DND-41 (cell line): ENCODE measurements around the gene AHCYL2.
"Not testable (repeated sequence)": the region's sequence is repeated elsewhere in the genome, so short reads cannot be mapped to it uniquely, and the experiment has no call there.

ENCODE experiments used
- ATAC-seq: fragments of 200-7000 bp; cut with Tn5 transposase; 3 replicates; pipeline ENCODE4 v1.9.1; 2021; ENCODE audit warnings: low read depth; ENCODE audit not compliant: insufficient read depth
- DNase-seq: peaks from one replicate; pipeline ENCODE4 v3.0.0-alpha.2; 2020
- H2AFZ ChIP-seq: 2 replicates; pipeline ENCODE4 v1.6.0; 2012; ENCODE audit warnings: low read depth, low read length
- H3K27ac ChIP-seq: 2 replicates; pipeline ENCODE4 v1.5.1; 2012; ENCODE audit warnings: low read length, inconsistent platforms
- H3K27me3 ChIP-seq: fragments of 200-600 bp; sonication (generic); 2 replicates; pipeline ENCODE4 v1.6.0; 2012; ENCODE audit warnings: low read length, mild to moderate bottlenecking, inconsistent platforms; ENCODE audit not compliant: insufficient read depth, poor library complexity
- H3K36me3 ChIP-seq: 2 replicates; pipeline ENCODE4 v1.5.1; 2012; ENCODE audit warnings: low read length, inconsistent platforms; ENCODE audit not compliant: insufficient read depth
- H3K4me1 ChIP-seq: 2 replicates; pipeline ENCODE4 v1.5.1; 2012; ENCODE audit warnings: mild to moderate bottlenecking, low read length; ENCODE audit not compliant: insufficient read depth
- H3K4me2 ChIP-seq: 2 replicates; pipeline ENCODE4 v1.6.0; 2012; ENCODE audit warnings: mild to moderate bottlenecking, moderate library complexity, low read length, inconsistent platforms; ENCODE audit not compliant: insufficient read depth
- H3K4me3 ChIP-seq, 2 experiments: fragments of 200-600 bp in 1 of 2; shearing (Covaris generic) in 1 of 2; 2 replicates each; pipeline ENCODE4 v1.5.1; 2012 to 2016; ENCODE audit warnings: inconsistent platforms in 2 of 2, low read length in 2 of 2, mild to moderate bottlenecking in 2 of 2, low read depth in 1 of 2, moderate library complexity in 1 of 2
- H3K79me2 ChIP-seq: 2 replicates; pipeline ENCODE4 v1.6.0; 2012; ENCODE audit warnings: low read length, inconsistent platforms; ENCODE audit not compliant: insufficient read depth
- H3K9ac ChIP-seq: 2 replicates; pipeline ENCODE4 v1.6.0; 2012; ENCODE audit warnings: low read depth, mild to moderate bottlenecking, inconsistent platforms, low read length, moderate library complexity
- H3K9me3 ChIP-seq: 2 replicates; pipeline ENCODE4 v1.5.1; 2012; ENCODE audit warnings: low read length, moderate library complexity, mild to moderate bottlenecking, inconsistent platforms; ENCODE audit not compliant: insufficient read depth, severe bottlenecking
- H4K20me1 ChIP-seq: 2 replicates; pipeline ENCODE4 v1.6.0; 2012; ENCODE audit warnings: low read length; ENCODE audit not compliant: insufficient read depth
- EZH2 ChIP-seq: IDR thresholded peaks from 3 replicates; pipeline ENCODE4 v1.6.1; 2012; ENCODE audit warnings: borderline replicate concordance, low read depth, mild to moderate bottlenecking, moderate library complexity, low read length, inconsistent platforms; ENCODE audit not compliant: severe bottlenecking
- TF ChIP-seq, protein P1 (sequence below): IDR thresholded peaks from 2 replicates; pipeline ENCODE4 v1.5.1; 2012; ENCODE audit warnings: borderline replicate concordance, low read length, moderate library complexity, mild to moderate bottlenecking; ENCODE audit not compliant: poor library complexity, severe bottlenecking; ENCODE audit errors: extremely low read depth

AHCYL2 gene

DNA sequence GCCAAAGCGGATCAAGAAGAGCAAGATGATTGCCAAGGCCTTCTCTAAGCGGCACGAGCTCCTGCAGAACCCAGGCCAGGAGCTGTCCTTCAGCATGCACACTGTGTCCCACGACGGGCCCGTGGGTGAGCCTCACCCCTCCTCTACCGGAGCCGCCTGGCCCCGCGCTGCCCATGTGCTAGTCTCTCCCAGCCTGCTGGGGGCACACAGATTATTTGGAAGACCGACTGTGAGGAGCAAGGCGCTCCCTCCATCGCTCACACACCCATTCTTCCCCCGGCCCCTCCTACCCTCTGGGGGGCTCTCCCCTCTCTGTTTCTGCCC is 13.9 kb upstream of the AHCYL2 start:
- Histone ChIP-seq H3K4me1 (no peaks in the 10 kb centered on the region), H3K9ac (no peak overlapping the region), H4K20me1 (no peaks in the 10 kb centered on the region), H3K27ac (no peak overlapping the region), H3K27me3 (no peaks in the 10 kb centered on the region), H3K9me3 (no peaks in the 10 kb centered on the region), H3K36me3 (peaks cover 11% of the 10 kb centered on the region), H3K4me3 (no peak overlapping the region), H2AFZ (no peak overlapping the region), H3K79me2 (no peaks in the 10 kb centered on the region), H3K4me2 (no peak overlapping the region)
- ATAC-seq (no peak), DNase-seq (no peak)
- TF ChIP-seq, protein P1, sequence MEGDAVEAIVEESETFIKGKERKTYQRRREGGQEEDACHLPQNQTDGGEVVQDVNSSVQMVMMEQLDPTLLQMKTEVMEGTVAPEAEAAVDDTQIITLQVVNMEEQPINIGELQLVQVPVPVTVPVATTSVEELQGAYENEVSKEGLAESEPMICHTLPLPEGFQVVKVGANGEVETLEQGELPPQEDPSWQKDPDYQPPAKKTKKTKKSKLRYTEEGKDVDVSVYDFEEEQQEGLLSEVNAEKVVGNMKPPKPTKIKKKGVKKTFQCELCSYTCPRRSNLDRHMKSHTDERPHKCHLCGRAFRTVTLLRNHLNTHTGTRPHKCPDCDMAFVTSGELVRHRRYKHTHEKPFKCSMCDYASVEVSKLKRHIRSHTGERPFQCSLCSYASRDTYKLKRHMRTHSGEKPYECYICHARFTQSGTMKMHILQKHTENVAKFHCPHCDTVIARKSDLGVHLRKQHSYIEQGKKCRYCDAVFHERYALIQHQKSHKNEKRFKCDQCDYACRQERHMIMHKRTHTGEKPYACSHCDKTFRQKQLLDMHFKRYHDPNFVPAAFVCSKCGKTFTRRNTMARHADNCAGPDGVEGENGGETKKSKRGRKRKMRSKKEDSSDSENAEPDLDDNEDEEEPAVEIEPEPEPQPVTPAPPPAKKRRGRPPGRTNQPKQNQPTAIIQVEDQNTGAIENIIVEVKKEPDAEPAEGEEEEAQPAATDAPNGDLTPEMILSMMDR: no peak
- TF ChIP-seq EZH2: no peak

DNA sequence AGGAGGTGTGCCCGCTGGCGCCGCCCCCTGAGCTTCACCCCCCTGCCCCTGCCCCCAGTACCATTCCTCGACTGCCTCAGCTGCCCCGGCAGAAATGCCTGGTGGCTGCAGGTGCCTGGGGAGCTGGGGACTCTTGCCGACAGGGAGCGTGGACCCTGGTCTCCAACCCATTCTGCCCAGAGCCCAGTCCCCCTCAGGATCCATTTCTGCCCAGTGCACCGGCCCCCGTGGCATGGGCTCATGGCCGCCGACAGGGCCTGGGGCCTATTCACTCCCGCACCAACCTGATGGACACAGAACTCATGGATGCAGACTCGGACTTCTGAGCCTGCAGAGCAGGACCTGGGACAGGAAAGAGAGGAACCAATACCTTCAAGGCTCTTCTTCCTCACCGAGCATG is 12.7 kb upstream of the AHCYL2 start:
- no peak overlapping the region for H3K4me2 ChIP-seq

DNA sequence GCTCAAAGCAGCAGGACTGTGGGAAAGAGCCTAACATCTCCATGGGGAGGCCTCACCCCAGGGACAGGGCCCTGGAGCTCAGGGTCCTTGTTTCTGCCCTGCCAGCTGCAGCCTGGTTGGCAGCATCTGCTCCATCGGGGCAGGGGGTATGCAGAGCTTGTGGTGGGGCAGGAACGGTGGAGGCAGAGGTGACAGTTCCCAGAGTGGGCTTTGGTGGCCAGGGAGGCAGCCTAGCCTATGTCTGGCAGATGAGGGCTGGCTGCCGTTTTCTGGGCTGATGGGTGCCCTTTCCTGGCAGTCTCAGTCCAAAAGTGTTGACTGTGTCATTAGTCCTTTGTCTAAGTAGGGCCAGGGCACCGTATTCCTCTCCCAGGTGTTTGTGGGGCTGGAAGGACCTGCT is 12.2 kb upstream of the AHCYL2 start:
- no peaks in the 10 kb centered on the region for H3K4me1 ChIP-seq
- TF ChIP-seq, protein P1: no peak
- no peak for TF ChIP-seq EZH2
- H3K9ac ChIP-seq: no peak overlapping the region
- H3K36me3 ChIP-seq: peaks cover 11% of the 10 kb centered on the region
- no peaks in the 10 kb centered on the region for H4K20me1 ChIP-seq
- DNase-seq (no peak), ATAC-seq (no peak)
- H3K27ac ChIP-seq: no peak overlapping the region
- H3K4me2 ChIP-seq: no peak overlapping the region
- no peaks in the 10 kb centered on the region for H3K9me3 ChIP-seq
- no peaks in the 10 kb centered on the region for H3K79me2 ChIP-seq
- H3K27me3 ChIP-seq: no peaks in the 10 kb centered on the region
- H2AFZ ChIP-seq: no peak overlapping the region
- no peak overlapping the region for H3K4me3 ChIP-seq

More for the DNA sequence above, 12.7 kb upstream of the AHCYL2 start:
- TF ChIP-seq, protein P1: no peak
- TF ChIP-seq EZH2: no peak
- no peaks in the 10 kb centered on the region for H3K27me3 ChIP-seq
- no peak overlapping the region for H3K4me3 ChIP-seq
- no peak overlapping the region for H3K27ac ChIP-seq
- no peak overlapping the region for H2AFZ ChIP-seq
- DNase-seq (no peak), ATAC-seq (no peak)
- no peak overlapping the region for H3K9ac ChIP-seq
- H3K9me3 ChIP-seq: no peaks in the 10 kb centered on the region
- no peaks in the 10 kb centered on the region for H3K4me1 ChIP-seq
- no peaks in the 10 kb centered on the region for H4K20me1 ChIP-seq
- H3K79me2 ChIP-seq: no peaks in the 10 kb centered on the region
- peaks cover 11% of the 10 kb centered on the region for H3K36me3 ChIP-seq

DNA sequence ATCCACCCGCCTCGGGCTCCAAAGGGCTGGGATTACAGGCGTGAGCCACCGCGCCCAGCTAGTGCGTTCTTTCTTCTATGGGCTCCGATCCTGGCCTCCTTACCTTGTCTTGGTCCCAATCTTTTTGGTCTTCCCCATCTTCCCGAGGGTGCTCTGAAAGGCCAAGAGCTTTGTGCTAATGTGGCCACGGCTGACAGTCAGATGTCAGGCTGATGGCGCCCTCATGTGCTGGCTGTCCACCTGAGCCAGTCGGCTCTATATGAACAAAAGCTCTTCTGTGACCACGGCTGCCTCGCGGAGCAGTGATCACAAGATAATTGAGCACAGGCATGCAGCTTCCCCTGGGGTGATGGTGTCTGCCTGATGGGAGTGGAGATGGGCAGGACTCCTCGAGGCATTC is 11.0 kb upstream of the AHCYL2 start:
- H3K36me3 ChIP-seq: peaks cover 11% of the 10 kb centered on the region
- no peaks in the 10 kb centered on the region for H4K20me1 ChIP-seq
- no peak overlapping the region for H3K4me2 ChIP-seq
- H3K9ac ChIP-seq: no peak overlapping the region
- H2AFZ ChIP-seq: no peak overlapping the region
- no peak overlapping the region for H3K4me3 ChIP-seq
- H3K4me1 ChIP-seq: 0 out of 2 replicates have a peak, but pooled peaks cover 3% of the 10 kb centered on the region
- H3K27ac ChIP-seq: no peak overlapping the region
- no peaks in the 10 kb centered on the region for H3K9me3 ChIP-seq
- no peaks in the 10 kb centered on the region for H3K27me3 ChIP-seq
- DNase-seq (peak; percentile 17), ATAC-seq (no peak)
- no peak for TF ChIP-seq EZH2
- TF ChIP-seq, protein P1: no peak
- no peaks in the 10 kb centered on the region for H3K79me2 ChIP-seq

DNA sequence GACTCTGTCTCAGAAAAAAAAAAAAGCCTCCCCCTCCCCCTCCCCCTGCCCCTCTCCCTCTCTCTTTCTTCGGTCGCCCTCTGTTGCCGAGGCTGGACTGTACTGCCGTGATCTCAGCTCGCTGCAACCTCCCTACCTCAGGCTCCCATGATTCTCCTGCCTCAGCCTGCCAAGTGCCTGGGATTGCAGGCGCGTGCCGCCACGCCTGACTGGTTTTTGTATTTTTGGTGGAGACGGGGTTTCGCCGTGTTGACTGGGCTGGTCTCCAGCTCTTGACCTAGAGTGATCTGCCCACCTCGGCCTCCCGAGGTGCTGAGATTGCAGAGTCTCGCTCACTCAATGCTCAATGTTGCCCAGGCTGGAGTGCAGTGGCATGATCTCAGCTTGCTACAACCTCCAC is 9.1 kb upstream of the AHCYL2 start:
- not testable (repeated sequence) for H3K27me3 ChIP-seq, H3K36me3 ChIP-seq, H3K4me1 ChIP-seq, H3K4me3 ChIP-seq, DNase-seq, H3K9ac ChIP-seq, H3K79me2 ChIP-seq, ATAC-seq, H3K27ac ChIP-seq, H2AFZ ChIP-seq, H3K4me2 ChIP-seq, H3K9me3 ChIP-seq, H4K20me1 ChIP-seq
